Measurements from ENCODE around the gene ST3GAL6. TPM values are rescaled to one million over a fixed set of nuclear protein-coding genes. Genes with fewer than 3 reads are reported as not detected.

Gene ST3GAL6
- total RNA-seq, 1 experiment from 2014 or later, result 3.2 TPM

- TF ChIP-seq CTCF (IDR thresholded peaks at IDR 0.05; ENCODE audit: unreplicated experiment), result no peak
- H3K4me3 Mint-ChIP-seq (ENCODE audit: low read depth, unreplicated experiment), result no peak overlapping the region
- no peak for DNase-seq
- no TSS peak for BruUV-seq (replicated peaks)
- no peaks in the 10 kb centered on the region for H3K4me1 Mint-ChIP-seq (ENCODE audit: low read depth, unreplicated experiment)
- intact Hi-C loops (cut with micrococcal nuclease; ENCODE audit: unreplicated experiment), result no loop called here
- no peak overlapping the region for H3K27ac Mint-ChIP-seq (ENCODE audit: unreplicated experiment)
- peaks cover 3% of the 10 kb centered on the region for H3K9me3 Mint-ChIP-seq (ENCODE audit: low read depth, unreplicated experiment)
- H3K27me3 Mint-ChIP-seq (ENCODE audit: unreplicated experiment), result no peaks in the 10 kb centered on the region
- CTCF ChIA-PET, result no interaction called here
- H3K36me3 Mint-ChIP-seq (ENCODE audit: insufficient read depth, unreplicated experiment), result peaks cover 21% of the 10 kb centered on the region
Measured at GRCh38 chr3:98839846-98840245, 76.7 kb downstream of the ST3GAL6 start.

GRCh38 chr3:98843266-98843959 lies 80.3 kb downstream of the ST3GAL6 start:
- H3K9me3 Mint-ChIP-seq (ENCODE audit: low read depth, unreplicated experiment), result peaks cover 3% of the 10 kb centered on the region
- no peak for TF ChIP-seq CTCF (IDR thresholded peaks at IDR 0.05; ENCODE audit: unreplicated experiment)
- H3K27me3 Mint-ChIP-seq (ENCODE audit: unreplicated experiment), result no peaks in the 10 kb centered on the region
- peaks cover 34% of the 10 kb centered on the region for H3K36me3 Mint-ChIP-seq (ENCODE audit: insufficient read depth, unreplicated experiment)
- DNase-seq, result no peak
- H3K4me1 Mint-ChIP-seq (ENCODE audit: low read depth, unreplicated experiment), result peaks cover 11% of the 10 kb centered on the region
- CTCF ChIA-PET, result no interaction called here
- no peak overlapping the region for H3K4me3 Mint-ChIP-seq (ENCODE audit: low read depth, unreplicated experiment)
- intact Hi-C loops (cut with micrococcal nuclease; ENCODE audit: unreplicated experiment), result no loop called here
- BruUV-seq (replicated peaks), result no TSS peak
- no peak overlapping the region for H3K27ac Mint-ChIP-seq (ENCODE audit: unreplicated experiment)

Other genes starting within 250 kb of the ST3GAL6 start
- 54.3 and 74.5 TPM in 2 replicates for gene CLDND1, start 240.4 kb upstream of the ST3GAL6 start, total RNA-seq (2022)
- gene GPR15, start 231.4 kb upstream of the ST3GAL6 start, total RNA-seq (2022), result not detected in 2 replicates
- gene CPOX, start 169.7 kb upstream of the ST3GAL6 start, total RNA-seq (2022), result 16.8 and 19.9 TPM in 2 replicates
- gene DCBLD2, start 138.4 kb downstream of the ST3GAL6 start, total RNA-seq (2022), result 115 and 178 TPM in 2 replicates